ENCODE data around the gene NXPH3. TPM values are rescaled to one million over a fixed set of nuclear protein-coding genes. Genes with fewer than 3 reads are reported as not detected.
A peak's percentile ranks its signal among the peaks of the same experiment; 100 is the strongest.

Gene NXPH3
- total RNA-seq, 4 donors from 2014 or later = 0.83 to 2.1 (median 0.94) TPM; not detected in 1

DNA sequence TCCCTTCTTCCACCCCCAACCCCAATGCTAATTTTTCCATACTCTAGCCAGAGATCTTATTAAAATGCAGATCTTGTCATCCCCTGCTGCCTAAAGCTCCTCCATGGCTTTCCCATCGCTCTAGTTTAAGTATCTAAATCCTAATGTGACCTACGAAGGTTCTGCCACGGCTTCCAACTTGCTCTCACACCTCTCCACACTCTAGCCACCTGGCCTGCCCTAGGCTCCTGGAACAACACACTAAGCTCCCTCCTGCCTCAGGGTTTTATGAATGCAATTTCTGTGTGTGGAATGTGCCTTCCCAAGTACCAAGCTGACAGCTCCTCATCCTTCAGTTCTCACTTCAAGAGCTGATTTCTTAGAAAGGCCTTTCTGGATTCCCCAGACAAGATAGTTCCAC lies 16.6 kb downstream of the NXPH3 start:
- Histone ChIP-seq H3K9me3 (no peaks in the 10 kb centered on the region), H3K36me3 (peaks cover 0 to 25% (median 0%) of the 10 kb centered on the region in 3 donors), H3K27me3 (no peaks in the 10 kb centered on the region), H3K4me1 (peaks cover 0 to 9% (median 0%) of the 10 kb centered on the region in 4 donors), H3K27ac (no peak overlapping the region), H3K4me3 (no peak overlapping the region)
- no peak for DNase-seq
- TF ChIP-seq, protein P1, sequence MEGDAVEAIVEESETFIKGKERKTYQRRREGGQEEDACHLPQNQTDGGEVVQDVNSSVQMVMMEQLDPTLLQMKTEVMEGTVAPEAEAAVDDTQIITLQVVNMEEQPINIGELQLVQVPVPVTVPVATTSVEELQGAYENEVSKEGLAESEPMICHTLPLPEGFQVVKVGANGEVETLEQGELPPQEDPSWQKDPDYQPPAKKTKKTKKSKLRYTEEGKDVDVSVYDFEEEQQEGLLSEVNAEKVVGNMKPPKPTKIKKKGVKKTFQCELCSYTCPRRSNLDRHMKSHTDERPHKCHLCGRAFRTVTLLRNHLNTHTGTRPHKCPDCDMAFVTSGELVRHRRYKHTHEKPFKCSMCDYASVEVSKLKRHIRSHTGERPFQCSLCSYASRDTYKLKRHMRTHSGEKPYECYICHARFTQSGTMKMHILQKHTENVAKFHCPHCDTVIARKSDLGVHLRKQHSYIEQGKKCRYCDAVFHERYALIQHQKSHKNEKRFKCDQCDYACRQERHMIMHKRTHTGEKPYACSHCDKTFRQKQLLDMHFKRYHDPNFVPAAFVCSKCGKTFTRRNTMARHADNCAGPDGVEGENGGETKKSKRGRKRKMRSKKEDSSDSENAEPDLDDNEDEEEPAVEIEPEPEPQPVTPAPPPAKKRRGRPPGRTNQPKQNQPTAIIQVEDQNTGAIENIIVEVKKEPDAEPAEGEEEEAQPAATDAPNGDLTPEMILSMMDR (IDR thresholded peaks at IDR 0.05) = no peak
- TF ChIP-seq POLR2A (IDR thresholded peaks at IDR 0.05) = no peak

DNA sequence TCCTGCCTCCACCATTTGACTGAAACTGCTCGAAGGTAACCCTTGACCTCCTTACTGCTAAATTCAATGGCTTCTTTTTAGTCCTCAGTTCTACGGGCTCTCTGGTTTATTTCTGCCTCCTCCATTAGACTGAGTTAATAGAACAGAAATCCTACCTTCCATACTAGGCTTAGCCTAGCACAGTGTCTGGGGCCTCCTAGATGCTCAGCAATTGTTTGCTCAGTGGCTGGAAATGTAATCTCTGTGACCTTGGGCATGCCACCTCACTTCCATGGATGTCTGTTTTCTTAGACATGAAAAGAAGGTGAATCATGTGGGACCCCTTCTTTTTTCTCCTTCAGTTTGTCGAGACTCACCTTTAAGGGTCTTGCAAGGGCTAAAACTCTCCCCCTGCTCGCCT lies 19.7 kb downstream of the NXPH3 start:
- DNase-seq = no peak
- Histone ChIP-seq H3K36me3 (peaks cover 0 to 50% (median 0%) of the 10 kb centered on the region in 3 donors), H3K27ac (no peak overlapping the region), H3K9me3 (no peaks in the 10 kb centered on the region), H3K27me3 (no peaks in the 10 kb centered on the region), H3K4me1 (peaks cover 0 to 11% (median 0%) of the 10 kb centered on the region in 4 donors), H3K4me3 (no peak overlapping the region)
- no peak for TF ChIP-seq POLR2A (IDR thresholded peaks at IDR 0.05)
- TF ChIP-seq, protein P1 (IDR thresholded peaks at IDR 0.05) = no peak

GRCh38 chr17:49595980-49596379 lies 20.3 kb downstream of the NXPH3 start:
- no peak for DNase-seq
- Histone ChIP-seq H3K27ac (peak overlapping the region in 1 of 4 donors; percentile 47), H3K4me3 (no peak overlapping the region), H3K9me3 (no peaks in the 10 kb centered on the region), H3K36me3 (peaks cover 0 to 54% (median 0%) of the 10 kb centered on the region in 3 donors), H3K27me3 (no peaks in the 10 kb centered on the region), H3K4me1 (peaks cover 0 to 11% (median 0%) of the 10 kb centered on the region in 4 donors)
- no peak for TF ChIP-seq POLR2A (IDR thresholded peaks at IDR 0.05)
- TF ChIP-seq, protein P1 (IDR thresholded peaks at IDR 0.05) = no peak

GRCh38 chr17:49596613-49597244 lies 21.1 kb downstream of the NXPH3 start:
- Histone ChIP-seq H3K4me1 (peaks cover 0 to 11% (median 0%) of the 10 kb centered on the region in 4 donors), H3K27me3 (no peaks in the 10 kb centered on the region), H3K4me3 (no peak overlapping the region), H3K9me3 (no peaks in the 10 kb centered on the region), H3K36me3 (peaks cover 0 to 61% (median 0%) of the 10 kb centered on the region in 3 donors), H3K27ac (peak overlapping the region in 1 of 4 donors; percentile 47)
- TF ChIP-seq, protein P1 (IDR thresholded peaks at IDR 0.05) = no peak
- no peak for TF ChIP-seq POLR2A (IDR thresholded peaks at IDR 0.05)
- DNase-seq = no peak

GRCh38 chr17:49597436-49597835 lies 21.8 kb downstream of the NXPH3 start:
- Histone ChIP-seq H3K9me3 (no peaks in the 10 kb centered on the region), H3K4me1 (peaks cover 0 to 11% (median 0%) of the 10 kb centered on the region in 4 donors), H3K27ac (no peak overlapping the region), H3K36me3 (peaks cover 0 to 67% (median 0%) of the 10 kb centered on the region in 3 donors), H3K4me3 (no peak overlapping the region), H3K27me3 (no peaks in the 10 kb centered on the region)
- no peak for DNase-seq
- TF ChIP-seq POLR2A (IDR thresholded peaks at IDR 0.05) = no peak
- TF ChIP-seq, protein P1 (IDR thresholded peaks at IDR 0.05) = no peak

All from Peyer's patch (tissue), 4 donors.